HG03139 (cell line): Measurements from ENCODE around the gene TTC28.
"Not testable (repeated sequence)": the region's sequence is repeated elsewhere in the genome, so short reads cannot be mapped to it uniquely, and the experiment has no call there.

ENCODE experiments used
- ATAC-seq: cut with Tn5 transposase; IDR thresholded peaks from one replicate; pipeline ENCODE4 v1.9.1; 2021; ENCODE audit not compliant: unreplicated experiment

Gene TTC28

GRCh38 chr22:28198692-28199091 lies 480.9 kb downstream of the TTC28 start:
- ATAC-seq, result no peak

GRCh38 chr22:28191571-28191970 lies 488.1 kb downstream of the TTC28 start:
- not testable (repeated sequence) for ATAC-seq

- no peak for ATAC-seq
These were observed 491.3 kb downstream of the TTC28 start for GRCh38 chr22:28188178-28188879.

- no peak for ATAC-seq
These were observed 492.0 kb downstream of the TTC28 start for GRCh38 chr22:28187612-28188011.

- no peak for ATAC-seq
These were observed 493.0 kb downstream of the TTC28 start for GRCh38 chr22:28186641-28187040.

- no peak for ATAC-seq
These were observed 494.5 kb downstream of the TTC28 start for GRCh38 chr22:28185130-28185529.

GRCh38 chr22:28183078-28183860 lies 496.4 kb downstream of the TTC28 start:
- no peak for ATAC-seq

- ATAC-seq, result no peak
These were observed 498.6 kb downstream of the TTC28 start for GRCh38 chr22:28180804-28181731.

GRCh38 chr22:28179392-28179791 lies 500.2 kb downstream of the TTC28 start:
- no peak for ATAC-seq

- ATAC-seq, result no peak
These were observed 503.7 kb downstream of the TTC28 start for GRCh38 chr22:28175730-28176492.

- ATAC-seq, result no peak
These were observed 505.1 kb downstream of the TTC28 start for GRCh38 chr22:28174509-28174908.

- no peak for ATAC-seq
These were observed 506.6 kb downstream of the TTC28 start for GRCh38 chr22:28172892-28173670.

- no peak for ATAC-seq
These were observed 507.9 kb downstream of the TTC28 start for GRCh38 chr22:28171712-28172111.

- ATAC-seq, result no peak
These were observed 508.5 kb downstream of the TTC28 start for GRCh38 chr22:28171115-28171514.

- not testable (repeated sequence) for ATAC-seq
These were observed 510.3 kb downstream of the TTC28 start for GRCh38 chr22:28169314-28169713.

GRCh38 chr22:28155808-28156207 lies 523.8 kb downstream of the TTC28 start:
- no peak for ATAC-seq

GRCh38 chr22:28154861-28155260 lies 524.8 kb downstream of the TTC28 start:
- no peak for ATAC-seq

GRCh38 chr22:28151151-28151816 lies 528.4 kb downstream of the TTC28 start:
- ATAC-seq, result no peak

- no peak for ATAC-seq
These were observed 530.7 kb downstream of the TTC28 start for GRCh38 chr22:28148816-28149465.
